Activated naive CD8-positive, alpha-beta T cell (primary cell): ENCODE results near the gene TEF.

Source experiments
- H3K27ac Mint-ChIP-seq: one replicate; pipeline ENCODE4 v1.8.0; 2021; ENCODE audit warnings: mixed read lengths
- H3K27me3 Mint-ChIP-seq: one replicate; pipeline ENCODE4 v1.8.0; 2021; ENCODE audit warnings: mixed read lengths
- H3K36me3 Mint-ChIP-seq: one replicate; pipeline ENCODE4 v1.8.0; 2021; ENCODE audit warnings: mixed read lengths
- H3K4me1 Mint-ChIP-seq: one replicate; pipeline ENCODE4 v1.8.0; 2021; ENCODE audit warnings: low read depth, mixed read lengths
- H3K4me3 Mint-ChIP-seq: one replicate; pipeline ENCODE4 v1.8.0; 2021; ENCODE audit warnings: mild to moderate bottlenecking, mixed read lengths
- H3K9me3 Mint-ChIP-seq: one replicate; pipeline ENCODE4 v1.8.0; 2021; ENCODE audit warnings: low read depth, mixed read lengths

Gene TEF

GRCh38 chr22:41347066-41347859 lies 34.5 kb upstream of the TEF start:
- no peak overlapping the region for H3K4me3 Mint-ChIP-seq
- no peaks in the 10 kb centered on the region for H3K9me3 Mint-ChIP-seq
- H3K27me3 Mint-ChIP-seq: no peaks in the 10 kb centered on the region
- no peaks in the 10 kb centered on the region for H3K4me1 Mint-ChIP-seq
- peaks cover 12% of the 10 kb centered on the region for H3K36me3 Mint-ChIP-seq
- H3K27ac Mint-ChIP-seq: no peak overlapping the region

GRCh38 chr22:41348964-41349484 lies 32.7 kb upstream of the TEF start:
- H3K9me3 Mint-ChIP-seq: no peaks in the 10 kb centered on the region

DNA sequence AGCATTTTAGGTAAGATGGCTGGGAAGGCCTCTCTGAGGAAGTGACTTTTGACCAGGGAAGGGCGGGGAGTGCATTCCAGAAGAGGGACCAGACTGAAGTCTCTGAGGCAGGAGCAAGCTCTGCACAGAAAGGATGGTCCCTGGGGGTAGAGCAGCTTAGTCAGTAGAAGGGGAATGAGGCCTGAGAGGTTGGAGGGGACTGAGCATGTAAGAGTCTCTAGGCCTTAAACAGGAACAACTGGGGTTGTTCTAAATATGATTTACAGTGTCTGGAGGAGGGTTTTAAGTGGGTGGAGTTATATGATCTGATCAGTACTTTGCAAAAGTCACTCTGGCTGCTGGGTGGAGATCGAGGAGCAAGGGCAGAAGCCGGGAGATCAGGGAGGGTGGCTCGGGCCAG lies 31.7 kb upstream of the TEF start:
- no peaks in the 10 kb centered on the region for H3K9me3 Mint-ChIP-seq
- no peaks in the 10 kb centered on the region for H3K27me3 Mint-ChIP-seq
- H3K4me3 Mint-ChIP-seq: no peak overlapping the region
- no peak overlapping the region for H3K27ac Mint-ChIP-seq
- H3K36me3 Mint-ChIP-seq: peaks cover 12% of the 10 kb centered on the region
- no peaks in the 10 kb centered on the region for H3K4me1 Mint-ChIP-seq

More at GRCh38 chr22:41348964-41349484, 32.7 kb upstream of the TEF start:
- Mint-ChIP-seq H3K36me3 (peaks cover 12% of the 10 kb centered on the region), H3K27ac (no peak overlapping the region), H3K4me3 (no peak overlapping the region), H3K27me3 (no peaks in the 10 kb centered on the region), H3K4me1 (no peaks in the 10 kb centered on the region)

DNA sequence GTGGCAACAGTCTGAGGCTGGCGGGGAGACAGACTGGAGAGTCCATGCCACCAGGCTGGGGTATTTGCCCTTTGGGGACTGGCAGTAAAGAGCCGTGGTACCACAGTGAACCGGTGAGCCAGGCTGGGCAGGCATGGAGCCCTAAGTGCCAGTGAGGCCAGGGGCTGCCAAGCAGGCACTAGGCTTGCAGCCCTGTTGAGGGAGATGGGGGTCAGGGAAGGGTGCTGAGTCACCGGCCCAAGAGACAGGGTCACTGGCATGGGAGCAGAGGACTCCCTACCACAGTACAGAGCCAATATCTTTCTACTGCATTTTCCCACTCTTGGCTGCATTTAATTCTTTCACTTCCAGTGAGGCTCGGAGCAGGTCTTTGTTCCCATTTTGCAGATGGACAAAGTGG lies 30.7 kb upstream of the TEF start:
- no peak overlapping the region for H3K27ac Mint-ChIP-seq
- no peaks in the 10 kb centered on the region for H3K9me3 Mint-ChIP-seq
- no peak overlapping the region for H3K4me3 Mint-ChIP-seq
- H3K27me3 Mint-ChIP-seq: no peaks in the 10 kb centered on the region
- peaks cover 12% of the 10 kb centered on the region for H3K36me3 Mint-ChIP-seq
- no peaks in the 10 kb centered on the region for H3K4me1 Mint-ChIP-seq

GRCh38 chr22:41352058-41352457 lies 29.7 kb upstream of the TEF start:
- H3K4me1 Mint-ChIP-seq: no peaks in the 10 kb centered on the region
- H3K36me3 Mint-ChIP-seq: peaks cover 12% of the 10 kb centered on the region
- no peak overlapping the region for H3K4me3 Mint-ChIP-seq
- H3K9me3 Mint-ChIP-seq: no peaks in the 10 kb centered on the region
- H3K27me3 Mint-ChIP-seq: no peaks in the 10 kb centered on the region
- H3K27ac Mint-ChIP-seq: no peak overlapping the region

GRCh38 chr22:41353862-41354575 lies 27.7 kb upstream of the TEF start:
- H3K36me3 Mint-ChIP-seq: peaks cover 12% of the 10 kb centered on the region

GRCh38 chr22:41354979-41355378 lies 26.8 kb upstream of the TEF start:
- H3K9me3 Mint-ChIP-seq: no peaks in the 10 kb centered on the region
- no peaks in the 10 kb centered on the region for H3K4me1 Mint-ChIP-seq
- H3K36me3 Mint-ChIP-seq: peaks cover 9% of the 10 kb centered on the region
- H3K4me3 Mint-ChIP-seq: no peak overlapping the region
- H3K27me3 Mint-ChIP-seq: no peaks in the 10 kb centered on the region
- no peak overlapping the region for H3K27ac Mint-ChIP-seq

More at GRCh38 chr22:41353862-41354575, 27.7 kb upstream of the TEF start:
- no peaks in the 10 kb centered on the region for H3K27me3 Mint-ChIP-seq
- H3K27ac Mint-ChIP-seq: no peak overlapping the region
- no peaks in the 10 kb centered on the region for H3K9me3 Mint-ChIP-seq
- no peaks in the 10 kb centered on the region for H3K4me1 Mint-ChIP-seq
- no peak overlapping the region for H3K4me3 Mint-ChIP-seq

DNA sequence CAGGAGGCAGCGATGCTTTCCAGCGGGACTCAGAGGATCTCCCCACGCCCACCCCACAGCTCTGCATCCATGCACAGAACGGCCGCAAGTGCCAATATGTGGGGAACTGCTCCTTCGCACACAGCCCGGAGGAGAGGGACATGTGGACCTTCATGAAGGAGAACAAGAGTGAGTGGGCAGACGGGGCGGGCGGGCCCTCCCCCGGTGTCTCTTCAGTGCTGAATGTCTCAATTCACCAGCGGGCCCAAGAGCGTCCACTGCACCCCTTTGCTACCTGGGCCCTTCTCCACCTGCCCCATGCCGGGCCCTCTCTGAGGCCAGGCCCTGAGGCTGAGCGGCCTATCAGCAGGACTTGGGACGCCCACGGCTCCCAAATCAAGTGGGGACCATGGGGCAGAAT lies 25.8 kb upstream of the TEF start:
- Mint-ChIP-seq H3K27ac (no peak overlapping the region), H3K9me3 (no peaks in the 10 kb centered on the region)

DNA sequence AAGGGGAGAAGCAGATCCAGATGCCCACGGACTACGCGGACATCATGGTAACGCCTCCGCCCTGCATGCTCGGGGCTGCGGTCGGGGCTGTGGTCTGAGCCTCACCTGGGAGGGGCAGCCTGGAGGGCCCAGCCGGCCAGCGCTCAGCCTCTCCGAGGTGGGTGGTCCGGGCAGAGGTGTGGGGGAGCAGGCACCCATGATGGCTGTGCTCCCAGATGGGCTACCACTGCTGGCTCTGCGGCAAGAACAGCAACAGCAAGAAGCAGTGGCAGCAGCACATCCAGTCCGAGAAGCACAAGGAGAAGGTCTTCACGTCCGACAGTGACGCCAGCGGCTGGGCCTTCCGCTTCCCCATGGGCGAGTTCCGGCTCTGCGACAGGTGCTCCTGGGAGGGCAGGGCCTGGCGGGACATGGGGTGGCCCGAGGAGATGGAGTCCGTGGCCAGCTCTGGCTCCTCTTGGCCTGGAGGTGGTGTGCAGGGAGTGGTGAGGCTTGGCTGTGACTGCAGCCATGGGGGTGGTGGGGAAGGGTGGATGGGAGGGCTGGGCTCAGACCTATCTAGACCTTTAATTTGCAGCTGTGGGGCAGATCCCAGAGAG lies 25.2 kb upstream of the TEF start:
- H3K36me3 Mint-ChIP-seq: peaks cover 2% of the 10 kb centered on the region
- no peak overlapping the region for H3K4me3 Mint-ChIP-seq
- H3K4me1 Mint-ChIP-seq: no peaks in the 10 kb centered on the region
- no peaks in the 10 kb centered on the region for H3K27me3 Mint-ChIP-seq
- no peak overlapping the region for H3K27ac Mint-ChIP-seq
- H3K9me3 Mint-ChIP-seq: no peaks in the 10 kb centered on the region

More for the DNA sequence above, 25.8 kb upstream of the TEF start:
- H3K27me3 Mint-ChIP-seq: no peaks in the 10 kb centered on the region
- H3K4me3 Mint-ChIP-seq: no peak overlapping the region
- H3K36me3 Mint-ChIP-seq: peaks cover 2% of the 10 kb centered on the region
- no peaks in the 10 kb centered on the region for H3K4me1 Mint-ChIP-seq

GRCh38 chr22:41357191-41357590 lies 24.6 kb upstream of the TEF start:
- H3K4me1 Mint-ChIP-seq: no peaks in the 10 kb centered on the region
- H3K4me3 Mint-ChIP-seq: no peak overlapping the region
- H3K36me3 Mint-ChIP-seq: no peaks in the 10 kb centered on the region
- H3K27me3 Mint-ChIP-seq: no peaks in the 10 kb centered on the region
- no peak overlapping the region for H3K27ac Mint-ChIP-seq
- no peaks in the 10 kb centered on the region for H3K9me3 Mint-ChIP-seq

DNA sequence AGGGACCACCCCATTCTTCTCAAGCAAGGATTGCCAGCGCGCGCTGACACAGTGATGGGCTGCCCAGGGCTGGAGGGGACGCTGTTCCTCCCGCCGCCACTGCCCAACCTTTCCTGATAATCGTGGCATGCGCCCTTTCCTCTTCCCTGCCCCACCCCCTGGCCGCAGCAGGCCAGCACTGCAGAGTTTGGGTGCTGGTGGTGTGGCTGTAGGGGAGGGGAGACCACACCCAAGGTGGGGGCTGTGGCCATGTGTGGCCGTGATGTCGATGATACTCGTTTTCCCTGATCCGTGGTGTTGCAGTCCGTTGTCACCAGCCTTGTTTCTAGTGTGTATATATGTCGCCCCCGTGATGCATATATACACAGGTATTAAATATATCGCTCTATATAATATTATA lies 22.8 kb upstream of the TEF start:
- Mint-ChIP-seq H3K27ac (no peak overlapping the region), H3K36me3 (no peaks in the 10 kb centered on the region), H3K4me1 (no peaks in the 10 kb centered on the region), H3K9me3 (no peaks in the 10 kb centered on the region), H3K27me3 (no peaks in the 10 kb centered on the region), H3K4me3 (no peak overlapping the region)

DNA sequence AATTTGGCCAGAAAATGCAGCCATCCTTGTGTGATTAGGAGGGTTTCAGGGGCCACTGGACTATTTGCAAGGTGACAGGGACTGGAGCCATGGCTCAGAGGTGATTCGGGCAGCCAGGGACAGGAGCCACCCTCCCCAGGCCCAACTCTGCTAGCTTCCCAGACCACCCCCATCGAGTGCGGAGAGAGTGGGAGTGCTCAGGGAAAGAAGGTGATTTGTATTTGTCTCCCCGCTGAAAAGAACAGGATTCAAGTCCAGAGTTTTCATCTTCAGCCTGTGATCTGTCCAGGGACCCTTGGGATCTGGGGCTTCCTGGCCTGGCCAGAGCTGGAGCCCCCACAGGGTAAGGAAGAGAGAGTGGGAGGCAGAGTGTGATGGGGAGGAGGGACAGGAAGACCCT lies 22.4 kb upstream of the TEF start:
- Mint-ChIP-seq H3K9me3 (no peaks in the 10 kb centered on the region), H3K27me3 (no peaks in the 10 kb centered on the region), H3K4me3 (no peak overlapping the region), H3K4me1 (no peaks in the 10 kb centered on the region), H3K36me3 (no peaks in the 10 kb centered on the region), H3K27ac (no peak overlapping the region)

DNA sequence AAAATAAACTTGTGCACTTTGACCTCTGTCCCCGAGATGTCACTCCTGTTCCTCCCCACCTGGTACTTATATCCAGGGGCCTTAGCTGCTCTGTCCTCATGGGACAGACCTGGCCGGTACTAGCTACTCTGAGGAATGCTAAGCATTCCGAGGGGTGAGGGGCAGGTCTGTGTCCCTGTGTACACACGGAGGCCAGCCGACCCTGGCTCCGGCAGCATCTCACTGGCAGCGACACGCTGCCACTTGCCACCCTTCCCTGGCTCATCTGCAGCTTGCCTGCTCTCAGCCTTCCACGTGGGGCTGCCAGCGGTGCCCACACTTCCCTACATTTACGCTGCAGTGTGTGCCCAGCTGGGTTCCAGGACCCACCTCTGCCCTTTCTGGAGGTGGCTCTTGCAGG lies 21.6 kb upstream of the TEF start:
- no peaks in the 10 kb centered on the region for H3K27me3 Mint-ChIP-seq
- H3K4me1 Mint-ChIP-seq: no peaks in the 10 kb centered on the region
- no peak overlapping the region for H3K27ac Mint-ChIP-seq
- H3K9me3 Mint-ChIP-seq: no peaks in the 10 kb centered on the region
- no peaks in the 10 kb centered on the region for H3K36me3 Mint-ChIP-seq
- no peak overlapping the region for H3K4me3 Mint-ChIP-seq

DNA sequence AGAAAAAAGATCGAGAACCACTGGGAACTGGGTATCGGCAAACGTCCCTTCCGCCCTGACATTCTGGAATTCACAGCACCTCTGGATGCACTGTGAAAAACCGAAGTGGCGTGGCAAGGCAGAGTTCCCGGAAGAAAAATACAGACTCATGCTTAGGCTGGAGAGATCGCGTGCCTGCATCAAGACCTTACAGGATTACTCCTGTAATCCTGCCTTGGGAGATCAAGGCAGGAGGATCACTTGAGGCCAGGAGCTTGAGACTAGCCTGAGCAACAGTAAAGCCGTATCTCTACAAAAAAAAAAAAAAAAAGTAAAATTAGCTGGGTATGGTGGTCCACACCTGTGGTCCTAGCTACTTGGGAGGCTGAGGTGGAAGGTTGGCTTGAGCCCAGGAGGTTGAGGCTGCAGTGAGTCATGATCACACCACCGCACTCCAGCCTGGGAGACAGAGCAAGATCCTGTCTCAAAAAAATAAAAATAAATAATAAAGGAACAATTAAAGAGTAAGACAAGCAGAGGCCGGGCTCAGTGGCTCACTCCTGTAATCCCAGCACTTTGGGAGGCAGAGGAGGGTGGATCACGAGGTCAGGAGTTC lies 19.9 kb upstream of the TEF start:
- H3K27me3 Mint-ChIP-seq: no peaks in the 10 kb centered on the region
- no peaks in the 10 kb centered on the region for H3K9me3 Mint-ChIP-seq
- H3K27ac Mint-ChIP-seq: no peak overlapping the region
- no peaks in the 10 kb centered on the region for H3K36me3 Mint-ChIP-seq
- no peak overlapping the region for H3K4me3 Mint-ChIP-seq
- peaks cover 4% of the 10 kb centered on the region for H3K4me1 Mint-ChIP-seq

- Mint-ChIP-seq H3K36me3 (no peaks in the 10 kb centered on the region), H3K27me3 (no peaks in the 10 kb centered on the region), H3K4me1 (peaks cover 5% of the 10 kb centered on the region), H3K27ac (no peak overlapping the region), H3K9me3 (no peaks in the 10 kb centered on the region), H3K4me3 (no peak overlapping the region)
Measured at GRCh38 chr22:41362615-41363014, 19.1 kb upstream of the TEF start.
